Stromal cell of bone marrow (primary cell): Measurements from ENCODE around the gene SMARCA2.

Experiments used
- DNase-seq: peaks from one replicate; pipeline ENCODE4 v3.0.0-alpha.2; 2012; ENCODE audit warnings: low read depth

SMARCA2 gene

GRCh38 chr9:2215921-2216441 lies 200.8 kb downstream of the SMARCA2 start:
- DNase-seq, result no peak

GRCh38 chr9:2216591-2216990 lies 201.4 kb downstream of the SMARCA2 start:
- no peak for DNase-seq

- DNase-seq, result no peak
Measured at GRCh38 chr9:2217540-2217939, 202.4 kb downstream of the SMARCA2 start.

GRCh38 chr9:2220036-2220435 lies 204.9 kb downstream of the SMARCA2 start:
- DNase-seq, result no peak

GRCh38 chr9:2227144-2227867 lies 212.2 kb downstream of the SMARCA2 start:
- DNase-seq, result peak; percentile 77

GRCh38 chr9:2228132-2228531 lies 213.0 kb downstream of the SMARCA2 start:
- no peak for DNase-seq

- no peak for DNase-seq
Measured at GRCh38 chr9:2228641-2229040, 213.5 kb downstream of the SMARCA2 start.

- DNase-seq, result no peak
Measured at GRCh38 chr9:2229109-2229721, 214.1 kb downstream of the SMARCA2 start.

- no peak for DNase-seq
Measured at GRCh38 chr9:2230362-2230761, 215.2 kb downstream of the SMARCA2 start.

- DNase-seq, result no peak
Measured at GRCh38 chr9:2231101-2231500, 216.0 kb downstream of the SMARCA2 start.

- peak; percentile 89 for DNase-seq
Measured at GRCh38 chr9:2231829-2232228, 216.7 kb downstream of the SMARCA2 start.

- DNase-seq, result no peak
Measured at GRCh38 chr9:2233274-2233673, 218.1 kb downstream of the SMARCA2 start.

- no peak for DNase-seq
Measured at GRCh38 chr9:2234371-2234893, 219.3 kb downstream of the SMARCA2 start.

- no peak for DNase-seq
Measured at GRCh38 chr9:2235623-2236022, 220.5 kb downstream of the SMARCA2 start.

- DNase-seq, result no peak
Measured at GRCh38 chr9:2236850-2237249, 221.7 kb downstream of the SMARCA2 start.

- peak; percentile 51 for DNase-seq
Measured at GRCh38 chr9:2241461-2241835, 226.3 kb downstream of the SMARCA2 start.

GRCh38 chr9:2241836-2242741 lies 226.9 kb downstream of the SMARCA2 start:
- DNase-seq, result peak; percentile 75

GRCh38 chr9:2242831-2243330 lies 227.7 kb downstream of the SMARCA2 start:
- DNase-seq, result no peak
